COR-L47 (cell line): ENCODE results near the gene PRRG4.
"Not testable (repeated sequence)": the region's sequence is repeated elsewhere in the genome, so short reads cannot be mapped to it uniquely, and the experiment has no call there.

ENCODE experiments used
- DNase-seq: peaks from one replicate; lab custom pipeline; 2025; lab: John Stamatoyannopoulos, UW

The PRRG4 gene

DNA sequence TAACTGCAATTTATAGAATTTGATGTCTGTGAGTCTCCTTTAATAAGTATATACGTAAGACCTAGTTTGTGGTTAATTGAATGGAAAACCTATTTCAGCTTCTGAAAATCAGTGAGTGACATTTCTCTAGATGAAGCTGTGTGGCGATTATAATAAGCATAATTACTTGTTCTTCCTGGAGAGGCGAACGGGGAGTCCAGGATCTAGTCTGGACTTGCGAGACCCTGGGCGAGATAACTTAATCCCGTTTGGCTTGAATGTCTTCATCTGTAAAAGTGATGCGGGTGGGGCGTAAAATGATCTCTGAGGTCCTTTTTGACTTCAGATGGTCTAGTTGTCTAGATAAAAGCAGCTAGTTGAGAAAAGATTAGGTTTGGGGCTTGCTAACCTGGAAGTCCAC is 1.1 kb downstream of the PRRG4 start:
- DNase-seq, result peak; percentile 2

DNA sequence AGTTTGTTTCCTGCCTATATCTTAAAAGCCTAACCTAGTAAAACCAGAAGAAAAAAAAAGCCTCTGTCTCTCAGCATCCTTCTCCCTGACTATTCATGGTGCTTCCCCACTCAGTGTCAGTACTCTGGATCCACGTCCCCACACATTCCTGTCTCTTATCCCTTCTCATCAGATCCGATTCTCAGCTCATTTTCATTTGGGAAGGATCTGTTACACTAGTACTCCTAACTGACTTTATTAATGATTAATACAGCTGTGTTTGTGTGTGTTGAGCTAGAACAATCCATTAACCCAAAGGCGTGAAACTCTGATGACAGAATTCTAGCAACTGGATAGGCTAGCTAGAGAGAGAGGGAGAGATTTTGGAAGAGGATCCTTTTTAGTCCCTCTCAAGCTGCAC is 1.5 kb downstream of the PRRG4 start:
- DNase-seq, result no peak

DNA sequence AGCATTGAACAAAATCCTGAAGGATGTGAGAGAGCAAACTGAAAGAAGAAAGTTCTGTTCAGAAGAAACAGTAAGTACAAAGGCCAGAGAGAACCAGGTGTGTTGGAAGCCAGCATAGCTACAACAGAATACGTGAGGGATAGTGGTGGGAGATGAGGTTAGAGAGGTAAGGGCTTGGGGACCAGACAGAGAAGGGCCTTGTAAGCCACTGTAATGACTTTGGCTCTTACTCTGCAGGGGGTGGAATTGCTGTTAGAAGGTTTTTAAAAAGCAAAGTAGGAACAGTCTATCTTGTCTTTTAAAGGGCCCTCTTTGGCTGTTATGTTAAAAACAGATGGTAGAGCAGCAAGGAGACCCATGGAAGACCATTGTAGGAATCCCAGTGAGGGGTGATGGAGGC is 4.2 kb downstream of the PRRG4 start:
- DNase-seq, result no peak

DNA sequence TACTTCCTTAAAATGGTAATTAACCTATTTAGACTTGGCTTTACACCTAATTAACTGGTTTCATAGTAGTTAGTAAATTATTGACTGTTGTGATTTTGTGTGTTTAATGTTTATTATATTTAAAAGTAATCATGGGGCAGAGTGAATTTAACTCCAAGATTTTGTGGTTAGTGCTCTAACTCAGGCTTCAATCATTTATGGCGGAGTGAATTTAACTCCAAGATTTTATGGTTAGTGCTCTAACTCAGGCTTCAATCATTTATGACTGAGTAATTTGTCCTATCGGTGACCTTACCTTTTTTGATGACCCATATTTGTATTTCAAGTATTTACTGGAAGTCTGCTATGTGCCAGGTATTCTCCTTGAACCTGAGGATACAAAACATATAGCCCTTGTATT is 7.2 kb downstream of the PRRG4 start:
- no peak for DNase-seq

DNA sequence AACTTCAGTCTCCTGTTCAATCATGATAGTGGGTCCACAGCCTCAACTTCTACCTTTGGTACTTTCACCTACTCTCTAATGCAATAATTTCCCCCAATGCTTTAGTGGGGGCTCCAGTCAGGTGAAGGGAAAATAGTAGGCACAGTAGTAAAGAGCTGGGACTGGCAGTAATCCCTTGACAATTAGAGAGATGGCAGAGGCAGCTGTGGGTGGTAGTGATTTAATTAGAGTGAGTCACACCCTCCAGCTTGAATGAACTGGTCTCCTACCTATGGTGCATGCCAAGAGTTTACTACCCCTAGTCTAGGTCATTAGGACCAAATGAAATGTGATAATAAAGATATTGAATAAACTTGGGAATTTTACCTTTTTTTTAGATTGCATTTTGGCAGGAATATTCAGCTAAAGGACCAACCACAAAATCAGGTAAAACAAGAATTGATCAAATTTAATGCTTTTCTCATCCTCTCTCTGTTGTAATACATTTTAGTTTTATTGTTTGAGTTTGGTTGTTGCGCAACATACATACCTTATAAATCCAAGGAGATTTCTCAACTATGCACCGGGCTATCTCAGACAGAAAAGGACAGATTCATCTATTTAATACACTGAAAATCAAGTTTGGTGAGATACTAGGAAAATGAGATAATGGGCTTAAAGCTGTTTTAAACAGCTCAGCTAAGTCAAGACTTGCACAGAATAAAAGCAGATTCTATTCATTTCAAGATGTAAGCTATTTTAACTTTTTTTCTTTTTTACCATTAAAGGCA is 9.0 kb downstream of the PRRG4 start:
- peak; percentile 61 for DNase-seq

DNA sequence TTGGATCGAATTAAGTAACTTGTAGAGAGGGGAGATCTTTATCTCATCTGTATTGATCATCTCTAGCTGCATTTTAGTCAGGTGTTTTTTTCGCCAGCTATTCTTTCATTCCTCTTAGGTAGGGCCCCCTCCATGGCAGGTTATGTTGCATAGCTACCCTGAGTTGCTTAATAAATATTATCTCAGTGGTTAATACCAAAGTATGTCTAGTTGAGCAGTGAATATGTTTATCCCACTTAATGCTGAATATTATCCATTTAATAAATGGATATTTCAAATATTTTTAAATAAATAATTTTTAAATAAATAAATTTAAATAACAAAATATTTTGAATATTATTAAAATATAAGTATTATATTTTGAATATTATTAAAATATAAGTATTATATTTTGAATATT is 9.6 kb downstream of the PRRG4 start:
- DNase-seq, result no peak

DNA sequence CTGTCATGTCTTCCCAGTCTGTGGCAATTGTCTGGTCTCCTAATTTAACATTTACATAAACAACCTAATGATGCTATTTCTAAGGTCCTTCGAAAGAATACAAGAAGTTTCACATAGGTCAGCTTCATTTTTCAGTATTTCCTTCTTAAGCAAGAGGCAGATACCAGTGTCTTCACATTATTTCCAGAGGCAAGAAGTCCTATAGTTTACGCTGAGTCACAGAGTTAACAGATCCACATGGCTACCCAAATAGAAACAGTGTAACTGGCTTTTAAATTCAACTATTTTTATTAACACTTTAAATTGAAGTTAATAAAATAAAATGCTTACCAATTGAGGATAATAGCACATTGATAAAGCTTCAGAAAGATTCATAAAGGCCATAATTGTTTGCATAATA is 10.9 kb downstream of the PRRG4 start:
- DNase-seq, result no peak

DNA sequence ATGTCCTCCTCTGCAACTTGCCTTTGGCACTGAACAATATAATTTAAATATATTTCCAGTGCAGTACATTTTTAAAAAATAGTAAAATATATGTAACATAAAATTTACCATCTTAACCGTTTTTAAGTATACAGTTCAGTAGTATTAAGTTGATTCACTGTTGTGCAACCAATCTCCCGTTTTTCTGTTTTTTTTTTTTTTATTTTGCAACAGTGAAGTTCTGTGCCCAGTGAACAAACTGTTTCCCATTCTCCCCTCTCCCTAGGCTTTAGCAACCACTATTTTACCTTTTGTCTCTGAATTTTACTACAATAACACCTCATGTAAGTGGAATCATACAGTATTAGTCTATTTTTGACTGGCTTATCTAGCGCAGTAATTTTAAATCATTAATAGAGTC is 13.8 kb downstream of the PRRG4 start:
- no peak for DNase-seq

DNA sequence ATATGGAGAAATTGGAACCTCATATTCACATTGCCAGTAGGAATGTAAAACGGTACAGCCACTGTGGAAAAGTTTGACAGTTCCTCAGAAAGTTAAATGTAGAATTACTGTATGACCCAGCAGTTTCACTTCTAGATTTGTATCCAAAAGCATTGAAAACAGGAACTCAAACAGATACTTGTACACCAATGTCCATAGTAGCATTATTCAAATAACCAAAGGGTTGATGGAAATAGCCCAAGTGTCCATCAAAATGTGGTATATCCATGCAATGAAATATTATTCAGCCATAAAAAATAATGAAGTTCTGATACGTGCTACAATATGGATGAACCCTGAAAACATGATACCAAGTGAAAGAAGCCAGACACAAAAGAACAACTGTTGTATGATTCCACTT is 17.8 kb downstream of the PRRG4 start:
- DNase-seq, result no peak

DNA sequence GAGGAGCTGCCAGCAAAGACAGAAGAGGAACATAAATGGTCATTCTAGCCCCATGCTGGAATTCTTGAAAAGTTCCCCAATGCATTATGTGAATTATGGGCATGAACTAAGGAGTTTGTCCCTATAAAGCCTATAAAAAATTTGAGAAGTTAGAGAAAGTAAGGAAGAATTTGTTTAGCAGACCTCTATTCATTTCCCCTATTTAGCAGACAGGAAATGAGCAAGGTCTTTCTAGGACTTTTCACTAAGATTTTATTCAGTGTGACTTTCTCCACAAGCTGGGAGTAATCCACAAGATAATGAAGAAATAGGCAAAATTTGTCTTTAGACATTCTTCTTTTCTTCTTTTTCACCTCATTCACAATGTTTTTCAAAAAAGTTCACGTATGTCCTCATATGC is 20.0 kb downstream of the PRRG4 start:
- DNase-seq, result no peak

DNA sequence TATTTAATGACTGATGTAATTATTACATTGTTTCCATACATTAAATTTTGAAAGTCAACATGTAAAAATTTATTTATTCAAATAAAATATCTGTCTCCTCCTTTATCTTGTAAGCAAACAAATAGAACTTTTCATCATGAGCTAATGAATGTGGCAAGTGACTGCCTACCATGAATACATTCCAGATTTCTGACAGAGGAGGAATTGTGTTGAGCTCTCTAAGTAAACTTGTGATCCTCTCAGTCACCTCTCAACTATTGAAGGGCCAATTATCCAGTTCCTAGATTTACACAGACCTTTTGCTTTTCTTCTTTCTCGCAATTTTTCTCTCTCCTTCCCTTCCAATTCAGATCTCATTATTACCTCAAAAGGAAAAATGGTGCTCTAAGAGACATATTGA is 21.5 kb downstream of the PRRG4 start:
- no peak for DNase-seq

DNA sequence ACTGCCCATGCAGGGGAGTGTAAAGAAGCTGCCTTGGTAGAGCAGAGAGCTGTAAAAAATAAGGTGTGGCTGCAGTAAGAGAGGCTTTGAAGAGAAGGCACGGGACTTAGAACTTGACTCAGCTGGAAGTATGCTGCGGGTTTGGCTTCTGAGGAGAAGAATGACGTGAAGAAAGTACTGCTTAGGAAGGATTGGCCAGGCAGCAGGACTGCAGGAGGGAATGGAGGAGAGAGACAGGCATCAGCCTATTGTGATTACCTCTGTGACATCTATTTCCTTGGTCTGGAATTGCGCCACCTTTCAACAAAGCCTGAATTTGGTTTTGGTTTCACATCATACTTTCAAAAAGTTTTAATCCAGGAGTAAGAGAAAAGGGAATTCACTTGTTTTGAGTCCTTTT is 22.5 kb downstream of the PRRG4 start:
- no peak for DNase-seq

DNA sequence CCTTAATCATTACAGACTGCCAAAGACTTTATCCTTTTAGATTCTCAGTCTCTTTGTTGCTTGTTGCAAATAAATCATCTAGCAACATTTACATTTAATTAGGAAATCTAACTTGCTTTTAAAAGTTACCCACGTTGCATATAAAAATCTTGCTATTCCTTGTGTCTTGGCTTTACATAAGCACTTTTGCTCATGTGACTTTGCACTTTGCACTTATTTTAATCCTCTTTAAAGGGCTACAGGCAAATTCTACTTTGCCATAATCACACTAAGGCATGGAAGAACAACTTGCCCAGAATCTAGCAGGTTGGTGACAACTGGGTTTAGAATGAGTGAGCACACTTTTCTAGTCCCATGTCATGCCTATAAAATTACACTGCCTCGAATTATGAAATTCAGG is 25.9 kb downstream of the PRRG4 start:
- no peak for DNase-seq

DNA sequence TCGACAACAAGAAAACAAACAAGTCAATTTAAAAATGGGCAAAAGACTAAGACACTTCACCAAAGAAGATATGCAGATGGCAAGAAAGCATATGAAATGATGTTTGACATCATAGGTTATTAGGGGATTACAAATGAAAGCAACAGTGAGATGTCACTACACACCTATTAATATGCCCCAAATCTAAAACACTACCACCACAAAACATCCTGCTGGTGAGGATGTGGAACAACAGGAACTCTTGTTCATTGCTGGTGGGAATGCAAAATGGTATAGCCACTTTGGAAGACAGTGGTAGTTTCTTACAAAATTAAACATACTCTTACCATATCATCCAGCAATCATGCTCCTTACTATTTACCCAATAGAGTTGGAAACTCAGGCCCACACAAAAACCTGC is 29.0 kb downstream of the PRRG4 start:
- DNase-seq, result no peak

DNA sequence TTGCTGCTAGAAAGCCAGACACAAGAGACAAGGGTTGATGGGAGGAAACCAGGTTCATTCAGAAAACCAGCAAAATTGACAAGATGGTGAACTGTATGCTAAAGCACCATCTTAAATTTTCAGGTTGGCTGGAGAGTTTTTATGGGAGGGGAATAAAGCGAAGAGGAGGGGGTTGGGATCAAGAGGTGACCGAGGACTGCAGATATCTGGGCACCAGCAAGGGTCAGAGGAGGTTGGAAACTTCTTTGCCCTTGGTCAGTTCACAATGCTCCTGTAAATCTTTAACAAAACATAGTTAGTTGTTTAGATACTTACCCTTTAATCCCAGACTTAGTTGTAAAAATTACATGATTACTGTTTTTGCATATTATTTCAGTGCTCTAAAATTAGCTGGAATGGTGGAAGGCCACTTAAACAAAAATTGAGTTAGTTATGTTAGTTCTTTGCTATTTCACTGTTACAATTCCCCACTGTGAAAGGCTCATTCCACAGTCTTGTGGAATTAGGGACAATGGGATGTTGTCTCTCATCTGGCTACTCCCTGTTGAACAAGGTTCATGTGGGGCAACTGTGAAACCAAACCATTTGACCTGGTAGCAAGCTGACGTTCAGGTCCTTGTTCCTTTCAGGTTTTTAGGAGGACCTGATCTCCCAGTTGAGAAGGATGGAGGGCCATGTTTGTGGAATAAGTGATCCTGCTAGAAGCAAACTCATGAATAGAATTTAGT is 32.3 kb downstream of the PRRG4 start:
- no peak for DNase-seq

DNA sequence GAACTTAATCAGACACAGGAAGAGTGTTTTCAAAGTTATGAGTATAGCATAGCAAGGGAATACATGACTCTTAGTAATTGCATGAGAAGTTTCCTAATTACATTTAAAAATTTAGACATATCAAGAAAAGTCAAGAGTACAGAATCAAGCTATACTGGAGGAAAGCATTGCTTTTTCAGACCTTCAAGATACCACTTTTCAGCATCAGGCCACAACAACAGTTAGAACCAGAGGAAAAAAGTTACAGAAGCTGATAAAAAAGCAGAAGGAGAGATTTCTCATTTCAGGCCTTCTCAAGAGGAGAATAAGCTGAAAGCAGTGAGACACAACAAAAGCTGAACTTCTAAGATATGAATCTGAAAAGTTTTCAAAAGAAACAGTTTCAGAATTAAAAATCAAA is 34.8 kb downstream of the PRRG4 start:
- DNase-seq, result no peak

DNA sequence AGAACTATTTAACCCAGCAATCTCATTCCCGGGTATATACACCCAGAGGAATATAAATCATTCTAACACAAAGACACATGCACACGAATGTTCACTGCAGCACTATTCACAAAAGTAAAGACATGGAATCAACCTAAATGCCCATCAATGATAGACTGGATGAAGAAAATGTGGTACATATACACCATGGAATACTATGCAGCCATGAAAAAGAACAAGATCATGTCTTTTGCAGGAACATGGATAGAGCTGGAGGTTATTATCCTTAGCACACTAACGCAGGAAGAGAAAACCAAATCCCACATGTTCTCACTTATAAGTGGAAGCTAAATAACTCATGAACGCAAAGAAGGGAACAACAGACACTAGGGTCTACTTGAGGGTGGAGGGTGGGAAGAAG is 39.0 kb downstream of the PRRG4 start:
- not testable (repeated sequence) for DNase-seq

DNA sequence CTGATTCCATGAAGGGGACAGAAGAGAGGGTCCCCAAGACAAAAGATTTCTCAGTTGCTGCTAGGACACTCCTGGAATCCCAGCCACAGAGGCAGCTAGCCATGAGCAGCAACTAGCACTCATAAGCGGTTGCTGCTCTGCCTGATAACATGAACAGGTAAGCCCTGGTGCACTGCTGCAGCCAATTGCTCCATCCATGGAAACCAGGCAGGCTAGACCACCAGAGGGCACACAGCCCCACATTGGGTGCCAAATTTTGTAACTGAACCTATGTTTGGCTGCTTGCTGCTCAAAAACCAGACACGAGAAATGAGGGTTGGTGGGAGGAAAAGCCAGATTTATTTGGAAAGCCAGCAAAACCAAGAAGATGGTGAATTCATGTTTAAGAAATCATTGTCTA is 40.9 kb downstream of the PRRG4 start:
- peak; percentile 35 for DNase-seq

DNA sequence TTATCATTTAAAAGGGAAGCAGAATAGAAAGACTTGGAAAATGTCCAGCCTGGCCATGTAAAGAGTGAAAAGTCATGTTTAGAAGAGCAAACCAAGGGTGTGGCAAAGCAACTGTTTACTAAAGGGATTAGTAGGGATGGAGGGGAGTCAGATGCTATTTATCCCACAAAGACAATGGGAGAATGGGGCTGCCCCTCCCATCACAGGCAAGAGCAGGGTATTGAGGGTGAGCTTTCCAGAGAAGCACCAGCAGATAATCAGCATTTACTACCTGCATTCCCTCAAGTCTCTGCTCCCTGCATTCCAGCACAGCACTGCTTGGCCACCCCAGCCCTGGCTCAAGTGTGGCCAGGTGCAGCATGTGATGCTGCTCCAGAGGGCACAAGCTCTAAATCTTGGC is 44.4 kb downstream of the PRRG4 start:
- peak; percentile 18 for DNase-seq

DNA sequence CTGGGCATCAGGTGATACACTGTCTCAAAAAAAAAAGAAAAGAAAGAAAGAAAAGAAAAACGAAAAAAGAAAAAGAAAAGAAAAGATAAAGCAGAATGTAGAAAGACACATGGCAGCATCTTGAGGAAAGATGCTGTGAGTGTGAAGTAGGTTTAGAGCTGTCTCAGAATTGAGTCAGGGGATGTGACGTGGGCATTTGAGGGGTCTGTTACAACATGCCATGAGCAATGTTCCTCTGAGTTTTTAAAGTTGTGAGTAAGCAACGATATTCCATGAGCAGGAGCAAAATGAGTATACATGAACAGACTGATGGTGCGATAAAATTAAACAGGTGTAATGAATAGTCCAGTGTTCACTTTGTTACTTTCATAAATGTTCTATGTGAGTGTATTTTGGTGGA is 51.6 kb downstream of the PRRG4 start:
- DNase-seq, result no peak

DNA sequence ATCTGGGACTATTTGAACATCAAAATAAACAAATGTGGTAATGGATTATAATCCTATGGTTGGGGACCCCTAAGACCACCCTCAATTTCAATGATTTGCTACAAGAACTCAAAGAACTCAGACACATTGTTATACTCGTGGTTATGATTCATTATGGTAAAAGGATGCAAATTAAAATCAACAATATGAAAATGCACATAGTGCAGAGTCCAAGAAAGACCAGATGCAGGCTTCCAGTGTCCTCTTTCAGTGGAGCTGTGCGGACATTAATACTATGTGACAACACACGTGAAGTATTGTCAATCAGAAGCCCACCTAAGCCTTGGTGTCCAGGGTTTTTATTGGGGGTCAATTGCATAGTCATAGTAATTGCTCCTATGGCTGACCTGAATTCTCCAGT is 53.7 kb downstream of the PRRG4 start:
- no peak for DNase-seq

DNA sequence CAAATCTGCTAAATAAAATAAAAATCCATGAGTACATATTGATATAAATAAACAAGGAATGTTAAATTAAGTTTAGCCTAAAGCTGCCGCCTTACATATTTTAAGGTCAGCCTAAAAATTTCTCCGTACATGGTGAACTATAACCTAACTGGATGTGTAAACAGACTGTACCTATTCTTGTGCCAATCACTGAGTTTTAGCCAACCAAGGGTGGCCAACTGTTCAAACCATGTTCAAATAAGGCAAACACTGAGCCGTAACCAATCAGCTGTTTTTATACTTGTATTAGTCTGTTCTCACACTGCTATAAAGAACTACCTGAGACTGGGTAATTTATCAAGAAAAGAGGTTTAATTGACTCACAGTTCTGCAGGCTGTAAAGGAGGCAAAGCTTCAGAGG is 54.3 kb downstream of the PRRG4 start:
- no peak for DNase-seq

DNA sequence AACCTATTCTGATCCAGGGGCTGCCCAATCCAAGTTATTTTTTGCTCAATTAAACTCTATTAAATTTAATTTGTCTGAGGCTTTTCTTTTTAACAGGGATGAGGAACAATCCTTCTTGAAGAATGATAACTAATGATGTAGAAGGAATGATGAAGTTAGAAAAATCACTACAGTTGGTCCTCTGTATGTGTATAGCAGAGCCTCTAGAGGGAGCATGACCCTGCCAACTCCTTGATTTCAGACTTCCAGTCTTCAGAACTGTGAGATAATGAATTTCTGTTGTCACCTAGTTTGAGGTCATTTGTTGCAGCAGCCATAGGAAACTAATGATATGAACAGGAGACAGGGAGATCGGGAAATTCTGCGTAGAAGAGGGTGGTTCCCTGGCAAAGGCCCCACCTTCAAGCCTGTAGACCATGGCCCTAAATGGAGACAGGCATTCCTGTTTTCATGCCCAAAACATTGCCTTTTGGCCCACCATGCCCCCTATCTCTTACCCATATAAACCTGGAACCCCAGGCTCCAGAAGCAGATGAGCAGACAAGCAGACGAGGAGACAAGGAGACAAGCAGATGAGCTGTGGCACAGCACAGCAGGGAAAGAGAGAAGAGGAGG is 55.1 kb downstream of the PRRG4 start:
- DNase-seq, result no peak
